ENCODE data around the gene PDZD2.

GRCh38 chr5:32058997-32059396 lies 420.1 kb downstream of the PDZD2 start:
- no peak for TF ChIP-seq CTCF (conservative IDR thresholded peaks at IDR 0.05; ENCODE audit: low read length)
- TF ChIP-seq EZH2phosphoT487 (IDR thresholded peaks at IDR 0.05; ENCODE audit: borderline replicate concordance) = no peak

Measured in Loucy (cell line).